HG03045 (cell line): ENCODE measurements around the gene TBC1D25.

Experiments
- ATAC-seq: cut with Tn5 transposase; IDR thresholded peaks from one replicate; pipeline ENCODE4 v1.9.1; 2021; ENCODE audit warnings: mild to moderate bottlenecking, moderate library complexity; ENCODE audit not compliant: unreplicated experiment

TBC1D25 gene

DNA sequence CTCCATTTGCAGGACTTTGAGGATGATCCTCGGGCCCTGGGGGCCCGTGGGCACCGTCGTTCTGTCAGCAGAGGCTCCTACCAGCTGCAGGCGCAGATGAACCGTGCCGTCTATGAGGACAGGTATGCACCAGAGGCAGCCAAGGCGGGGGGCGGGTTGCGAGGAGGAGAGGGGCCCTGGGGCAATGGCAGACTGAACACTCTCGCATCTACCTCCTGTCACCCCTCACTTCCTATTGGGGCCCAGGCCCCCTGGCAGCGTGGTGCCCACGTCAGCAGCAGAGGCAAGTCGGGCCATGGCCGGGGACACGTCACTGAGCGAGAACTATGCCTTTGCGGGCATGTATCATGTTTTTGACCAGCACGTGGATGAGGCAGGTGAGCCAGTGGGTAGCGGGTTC, 59.8 kb downstream of the TBC1D25 start:
- ATAC-seq, result no peak

DNA sequence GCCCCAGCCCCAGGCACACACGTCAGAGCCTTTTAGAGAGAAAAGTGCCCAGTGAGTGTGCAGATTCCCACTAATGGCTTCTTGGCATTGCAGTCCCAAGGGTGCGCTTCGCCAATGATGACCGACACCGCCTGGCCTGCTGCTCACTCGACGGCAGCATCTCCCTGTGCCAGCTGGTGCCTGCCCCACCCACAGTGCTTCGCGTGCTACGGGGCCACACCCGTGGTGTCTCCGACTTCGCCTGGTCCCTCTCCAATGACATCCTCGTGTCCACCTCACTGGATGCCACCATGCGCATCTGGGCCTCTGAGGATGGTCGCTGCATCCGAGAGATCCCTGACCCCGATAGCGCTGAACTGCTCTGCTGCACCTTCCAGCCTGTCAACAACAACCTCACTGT, 60.7 kb downstream of the TBC1D25 start:
- no peak for ATAC-seq

DNA sequence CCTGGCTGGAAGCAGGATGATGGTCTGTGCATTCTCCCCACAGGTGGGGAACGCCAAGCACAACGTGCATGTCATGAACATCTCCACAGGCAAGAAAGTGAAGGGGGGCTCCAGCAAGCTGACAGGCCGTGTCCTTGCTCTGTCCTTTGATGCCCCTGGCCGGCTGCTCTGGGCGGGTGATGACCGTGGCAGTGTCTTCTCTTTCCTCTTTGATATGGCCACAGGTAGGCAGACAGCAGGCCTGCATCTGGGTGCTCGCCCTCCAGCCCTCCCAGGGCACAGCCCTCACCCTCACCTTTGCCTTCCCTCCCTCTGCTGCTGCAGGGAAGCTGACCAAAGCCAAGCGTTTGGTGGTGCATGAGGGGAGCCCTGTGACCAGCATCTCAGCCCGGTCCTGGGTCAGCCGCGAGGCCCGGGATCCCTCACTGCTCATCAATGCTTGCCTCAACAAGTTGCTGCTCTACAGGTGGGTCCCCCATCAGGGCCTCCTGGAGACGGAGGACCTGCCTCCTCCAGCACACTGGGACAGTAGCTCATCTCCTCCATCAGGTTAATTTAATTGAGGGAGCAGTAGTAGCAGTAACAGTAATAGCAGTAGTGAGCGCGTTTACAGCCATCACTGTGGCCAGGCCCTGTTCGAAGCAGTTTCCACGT, 62.4 kb downstream of the TBC1D25 start:
- ATAC-seq, result no peak

DNA sequence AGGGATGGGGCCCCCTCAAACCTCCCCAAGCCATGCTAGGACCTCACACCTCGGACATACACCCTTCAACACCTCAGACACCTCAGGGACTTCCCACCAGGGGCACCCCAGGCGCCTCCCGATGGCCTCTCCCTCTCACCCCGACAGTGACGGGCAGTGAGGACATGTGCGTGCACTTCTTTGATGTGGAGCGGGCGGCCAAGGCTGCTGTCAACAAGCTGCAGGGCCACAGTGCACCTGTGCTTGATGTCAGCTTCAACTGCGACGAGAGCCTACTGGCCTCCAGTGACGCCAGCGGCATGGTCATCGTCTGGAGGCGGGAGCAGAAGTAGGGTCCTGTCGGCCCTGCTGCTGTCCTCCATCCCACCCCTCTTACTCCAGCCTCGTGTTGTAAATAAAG, 65.2 kb downstream of the TBC1D25 start:
- ATAC-seq, result no peak

DNA sequence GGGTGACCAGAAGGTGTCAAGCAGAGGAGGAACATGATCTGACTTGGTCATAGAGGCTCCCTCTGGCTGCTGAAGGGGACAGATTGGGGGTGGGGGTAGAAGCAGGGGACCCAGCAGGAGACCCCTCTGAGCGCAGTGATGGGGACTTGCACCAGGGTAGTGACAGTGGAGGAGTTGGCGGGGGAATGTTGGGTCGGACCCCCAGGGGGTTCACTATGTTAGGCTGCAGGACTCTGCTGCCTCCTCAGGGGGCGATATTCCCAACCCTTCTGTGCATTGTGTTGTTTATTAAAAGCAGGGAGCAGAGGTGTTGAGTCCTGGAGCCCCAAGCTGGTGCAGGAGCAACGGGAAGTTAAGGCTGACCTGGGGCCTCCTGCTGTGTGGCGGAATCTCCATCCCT, 66.6 kb downstream of the TBC1D25 start:
- ATAC-seq, result no peak

DNA sequence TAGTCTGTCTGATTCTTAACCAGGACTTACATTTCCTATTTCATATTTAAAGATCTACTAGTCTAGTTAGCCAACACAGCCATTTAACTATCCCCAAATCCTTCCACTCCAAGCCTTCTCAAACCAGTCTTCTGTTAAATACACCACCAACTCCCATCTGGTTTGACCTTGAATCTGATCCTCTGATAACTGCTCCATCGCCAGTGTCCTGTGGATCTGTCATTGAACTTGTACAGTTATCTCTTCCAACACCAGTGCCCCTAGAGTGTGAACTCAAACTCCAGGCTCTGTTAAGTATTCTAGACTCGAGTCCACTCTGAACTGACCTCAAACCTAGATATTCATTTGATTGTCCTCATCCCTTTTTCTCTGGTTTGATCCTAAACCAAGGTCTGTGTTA, 72.2 kb downstream of the TBC1D25 start:
- no peak for ATAC-seq
